Neural cell (in vitro differentiated cells): ENCODE data around the gene TRMO. TPM values are rescaled to one million over a fixed set of nuclear protein-coding genes. Genes with fewer than 3 reads are reported as not detected.

Experiments used
- H2AFZ ChIP-seq: fragments of 200-600, 300-800 bp; sonication (generic), shearing (Covaris generic); 2 replicates; pipeline ENCODE4 v1.6.0; 2014; ENCODE audit warnings: low read depth, mild to moderate bottlenecking, antibody characterized with exemption, low read length, moderate library complexity
- H3F3A ChIP-seq: fragments of 200-600 bp; shearing (Covaris generic); 2 replicates; pipeline ENCODE4 v1.6.1; 2016; ENCODE audit warnings: mild to moderate bottlenecking, moderate library complexity, mixed read lengths, antibody characterized with exemption, low read length; ENCODE audit not compliant: insufficient read depth, poor library complexity, severe bottlenecking
- H3K27ac ChIP-seq: fragments of 200-600, 300-800 bp; sonication (generic), shearing (Covaris generic); 2 replicates; pipeline ENCODE4 v1.5.1; 2014; ENCODE audit warnings: mild to moderate bottlenecking, low read length, moderate library complexity
- H3K27me3 ChIP-seq: fragments of 300-800, 200-600 bp; sonication (generic), shearing (Covaris generic); 2 replicates; pipeline ENCODE4 v1.6.0; 2014; ENCODE audit warnings: mild to moderate bottlenecking, low read depth, low read length, moderate library complexity; ENCODE audit not compliant: insufficient read depth
- H3K36me3 ChIP-seq: fragments of 300-800, 200-600 bp; sonication (generic), shearing (Covaris generic); 2 replicates; pipeline ENCODE4 v1.5.1; 2014; ENCODE audit warnings: mild to moderate bottlenecking, antibody characterized with exemption, low read length, moderate library complexity; ENCODE audit not compliant: insufficient read depth
- H3K4me2 ChIP-seq: fragments of 300-800, 200-600 bp; sonication (generic), shearing (Covaris generic); 2 replicates; pipeline ENCODE4 v1.6.0; 2014; ENCODE audit warnings: mild to moderate bottlenecking, low read length
- H3K4me3 ChIP-seq: fragments of 300-800, 200-600 bp; sonication (generic), shearing (Covaris generic); 2 replicates; pipeline ENCODE4 v1.5.1; 2014; ENCODE audit warnings: mild to moderate bottlenecking, low read length, moderate library complexity
- H3K79me2 ChIP-seq: fragments of 200-600 bp; shearing (Covaris generic); replicated peaks from 2 replicates; pipeline ENCODE4 v1.6.0; 2014; ENCODE audit warnings: mild to moderate bottlenecking, low read length, moderate library complexity; ENCODE audit not compliant: insufficient read depth
- H3K9ac ChIP-seq: fragments of 300-800, 200-600 bp; sonication (generic), shearing (Covaris generic); 2 replicates; pipeline ENCODE4 v1.6.1; 2016; ENCODE audit warnings: mild to moderate bottlenecking, low read length, mixed read lengths
- H3K9me2 ChIP-seq: fragments of 200-600 bp; shearing (Covaris generic); 2 replicates; pipeline ENCODE4 v1.6.1; 2016; ENCODE audit warnings: mild to moderate bottlenecking, low read length, mixed read lengths; ENCODE audit not compliant: insufficient read depth
- H3K9me3 ChIP-seq: fragments of 200-600, 300-800 bp; sonication (generic), shearing (Covaris generic); 2 replicates; pipeline ENCODE4 v1.6.1; 2016; ENCODE audit warnings: mild to moderate bottlenecking, mixed run types, low read length, moderate library complexity, mixed read lengths
- H4K20me1 ChIP-seq: fragments of 200-600 bp; shearing (Covaris generic); 2 replicates; pipeline ENCODE4 v1.6.1; 2016; ENCODE audit warnings: mild to moderate bottlenecking, mixed run types; ENCODE audit not compliant: insufficient read depth
- EP300 ChIP-seq: fragments of 450-650 bp; conservative IDR thresholded peaks from 2 replicates; pipeline ENCODE4 v1.6.1; 2014; ENCODE audit warnings: antibody characterized with exemption, mild to moderate bottlenecking, moderate library complexity; ENCODE audit not compliant: poor library complexity, severe bottlenecking
- EZH2 ChIP-seq: fragments of 200-600, 300-800 bp; shearing (Covaris generic), sonication (generic); IDR thresholded peaks from 2 replicates; pipeline ENCODE4 v1.6.1; 2014; ENCODE audit warnings: antibody characterized with exemption, low read length, borderline replicate concordance, mild to moderate bottlenecking; ENCODE audit not compliant: insufficient read depth, poor library complexity, severe bottlenecking
- MXI1 ChIP-seq: fragments of 450-650 bp; conservative IDR thresholded peaks from 2 replicates; pipeline ENCODE4 v1.6.1; 2014; ENCODE audit warnings: antibody characterized with exemption, mild to moderate bottlenecking; ENCODE audit not compliant: poor library complexity, severe bottlenecking
- POLR2AphosphoS5 ChIP-seq: IDR thresholded peaks from 2 replicates; pipeline ENCODE4 v1.6.1; 2012
- RAD21 ChIP-seq: fragments of 450-650 bp; conservative IDR thresholded peaks from 2 replicates; pipeline ENCODE4 v1.6.1; 2014; ENCODE audit warnings: antibody characterized with exemption, mild to moderate bottlenecking, moderate library complexity
- REST ChIP-seq: IDR thresholded peaks from 2 replicates; pipeline ENCODE4 v1.6.1; 2012; ENCODE audit warnings: borderline replicate concordance
- SMC3 ChIP-seq: fragments of 450-650 bp; conservative IDR thresholded peaks from 2 replicates; pipeline ENCODE4 v1.6.1; 2014; ENCODE audit warnings: antibody characterized with exemption, mild to moderate bottlenecking, moderate library complexity; ENCODE audit not compliant: poor library complexity
- TAF1 ChIP-seq: IDR thresholded peaks from 2 replicates; pipeline ENCODE4 v1.6.1; 2012; ENCODE audit warnings: low read depth
- polyA plus RNA-seq: library from polyadenylated mRNA; depleted of rRNA; stranded (reverse); fragments of >200 nt; gene quantifications from 2 replicates; pipeline ENCODE4 v1.2.3, GENCODE V29; 2014
- TF ChIP-seq, protein P1 (sequence below): fragments of 450-650 bp; IDR thresholded peaks from 2 replicates; pipeline ENCODE4 v1.5.1; 2014; ENCODE audit warnings: antibody characterized with exemption, mild to moderate bottlenecking, moderate library complexity; ENCODE audit not compliant: poor library complexity, severe bottlenecking

TRMO gene
- polyA plus RNA-seq, 1 donor from 2014 or later = 15.4 TPM

GRCh38 chr9:97905228-97905627 lies 17.1 kb downstream of the TRMO start:
- Histone ChIP-seq H3K9ac (no peak overlapping the region), H3F3A (no peaks in the 10 kb centered on the region), H3K4me2 (no peak overlapping the region), H3K36me3 (no peaks in the 10 kb centered on the region), H3K9me2 (no peaks in the 10 kb centered on the region), H3K9me3 (no peaks in the 10 kb centered on the region), H3K27me3 (no peaks in the 10 kb centered on the region), H3K79me2 (no peaks in the 10 kb centered on the region), H4K20me1 (no peaks in the 10 kb centered on the region), H2AFZ (no peak overlapping the region), H3K27ac (no peak overlapping the region), H3K4me3 (no peak overlapping the region)
- TF ChIP-seq EP300 (peak; percentile 12), POLR2AphosphoS5 (no peak)

DNA sequence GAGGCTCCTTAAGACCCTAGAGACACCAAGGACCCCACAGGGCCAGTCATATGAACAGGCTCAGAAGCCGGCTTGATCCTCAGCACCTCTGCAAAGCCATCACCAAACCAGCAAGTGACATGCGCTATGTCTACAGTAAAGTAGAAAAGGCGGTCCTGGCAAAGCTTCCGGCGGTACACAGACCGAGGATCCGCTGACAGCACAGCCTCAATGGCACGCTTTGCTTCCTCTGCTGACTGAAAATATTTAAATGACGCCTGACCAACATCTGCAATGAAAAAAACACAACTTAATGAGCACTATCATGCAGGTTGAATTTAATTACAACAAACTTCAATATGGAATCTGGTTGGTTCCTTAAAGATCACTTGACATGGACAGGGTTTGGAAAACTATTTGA lies 17.6 kb downstream of the TRMO start:
- TF ChIP-seq POLR2AphosphoS5 (no peak), MXI1 (no peak), SMC3 (no peak), REST (no peak), TAF1 (no peak), EZH2 (no peak), RAD21 (no peak), EP300 (no peak)
- TF ChIP-seq, protein P1, sequence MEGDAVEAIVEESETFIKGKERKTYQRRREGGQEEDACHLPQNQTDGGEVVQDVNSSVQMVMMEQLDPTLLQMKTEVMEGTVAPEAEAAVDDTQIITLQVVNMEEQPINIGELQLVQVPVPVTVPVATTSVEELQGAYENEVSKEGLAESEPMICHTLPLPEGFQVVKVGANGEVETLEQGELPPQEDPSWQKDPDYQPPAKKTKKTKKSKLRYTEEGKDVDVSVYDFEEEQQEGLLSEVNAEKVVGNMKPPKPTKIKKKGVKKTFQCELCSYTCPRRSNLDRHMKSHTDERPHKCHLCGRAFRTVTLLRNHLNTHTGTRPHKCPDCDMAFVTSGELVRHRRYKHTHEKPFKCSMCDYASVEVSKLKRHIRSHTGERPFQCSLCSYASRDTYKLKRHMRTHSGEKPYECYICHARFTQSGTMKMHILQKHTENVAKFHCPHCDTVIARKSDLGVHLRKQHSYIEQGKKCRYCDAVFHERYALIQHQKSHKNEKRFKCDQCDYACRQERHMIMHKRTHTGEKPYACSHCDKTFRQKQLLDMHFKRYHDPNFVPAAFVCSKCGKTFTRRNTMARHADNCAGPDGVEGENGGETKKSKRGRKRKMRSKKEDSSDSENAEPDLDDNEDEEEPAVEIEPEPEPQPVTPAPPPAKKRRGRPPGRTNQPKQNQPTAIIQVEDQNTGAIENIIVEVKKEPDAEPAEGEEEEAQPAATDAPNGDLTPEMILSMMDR = no peak
- Histone ChIP-seq H3K4me2 (no peak overlapping the region), H3K27me3 (no peaks in the 10 kb centered on the region), H3K9me2 (no peaks in the 10 kb centered on the region), H4K20me1 (no peaks in the 10 kb centered on the region), H3F3A (no peaks in the 10 kb centered on the region), H3K36me3 (no peaks in the 10 kb centered on the region), H3K4me3 (no peak overlapping the region), H2AFZ (no peak overlapping the region), H3K79me2 (no peaks in the 10 kb centered on the region), H3K27ac (no peak overlapping the region), H3K9ac (no peak overlapping the region), H3K9me3 (no peaks in the 10 kb centered on the region)

- Histone ChIP-seq H3K4me2 (no peak overlapping the region), H4K20me1 (no peaks in the 10 kb centered on the region), H3K79me2 (no peaks in the 10 kb centered on the region), H3K9me3 (no peaks in the 10 kb centered on the region), H2AFZ (no peak overlapping the region), H3F3A (no peaks in the 10 kb centered on the region), H3K27ac (no peak overlapping the region), H3K4me3 (no peak overlapping the region), H3K36me3 (no peaks in the 10 kb centered on the region), H3K9me2 (no peaks in the 10 kb centered on the region), H3K27me3 (no peaks in the 10 kb centered on the region), H3K9ac (no peak overlapping the region)
- no peak for TF ChIP-seq POLR2AphosphoS5
- TF ChIP-seq RAD21 = no peak
- no peak for TF ChIP-seq MXI1
- no peak for TF ChIP-seq SMC3
- TF ChIP-seq EP300 = no peak
- no peak for TF ChIP-seq REST
- TF ChIP-seq, protein P1 = no peak
- no peak for TF ChIP-seq TAF1
- no peak for TF ChIP-seq EZH2
Measured at GRCh38 chr9:97903177-97903576, 19.1 kb downstream of the TRMO start.
